Endodermal cell (in vitro differentiated cells): Measurements from ENCODE around the gene KIF3A. TPM values are rescaled to one million over a fixed set of nuclear protein-coding genes. Genes with fewer than 3 reads are reported as not detected.

Source experiments
- DNase-seq: peaks from one replicate; pipeline ENCODE4 v3.0.0-alpha.2; 2017
- H3K27ac ChIP-seq: 2 replicates; pipeline ENCODE4 v1.5.1; 2013; ENCODE audit warnings: mild to moderate bottlenecking, low read depth, low read length, moderate library complexity
- H3K27me3 ChIP-seq: 2 replicates; pipeline ENCODE4 v1.6.1; 2013; ENCODE audit warnings: mild to moderate bottlenecking, low read length, moderate library complexity; ENCODE audit not compliant: insufficient read depth, control insufficient read depth, poor library complexity, severe bottlenecking
- H3K36me3 ChIP-seq: 2 replicates; pipeline ENCODE4 v1.7.0; 2013; ENCODE audit warnings: mild to moderate bottlenecking, low read length, moderate library complexity; ENCODE audit not compliant: control insufficient read depth, insufficient read depth
- H3K4me1 ChIP-seq: one replicate; pipeline ENCODE4 v1.7.0; 2013; ENCODE audit warnings: low read length; ENCODE audit not compliant: control insufficient read depth, insufficient read depth
- H3K4me3 ChIP-seq: 2 replicates; pipeline ENCODE4 v1.5.1; 2013; ENCODE audit warnings: mild to moderate bottlenecking, low read length, moderate library complexity
- H3K9ac ChIP-seq: 2 replicates; pipeline ENCODE4 v1.6.1; 2013; ENCODE audit warnings: mild to moderate bottlenecking, low read length, moderate library complexity; ENCODE audit not compliant: poor library complexity, severe bottlenecking; ENCODE audit errors: extremely low read depth
- H3K9me3 ChIP-seq: 2 replicates; pipeline ENCODE4 v1.6.1; 2013; ENCODE audit warnings: mild to moderate bottlenecking, low read length, moderate library complexity; ENCODE audit not compliant: control insufficient read depth
- H3K27ac Mint-ChIP-seq: 2 replicates; pipeline ENCODE4 v1.8.0; 2020; ENCODE audit warnings: mixed read lengths
- H3K27me3 Mint-ChIP-seq: 2 replicates; pipeline ENCODE4 v1.8.0; 2021; ENCODE audit warnings: mild to moderate bottlenecking, mixed read lengths; ENCODE audit not compliant: insufficient read depth
- H3K36me3 Mint-ChIP-seq: 2 replicates; pipeline ENCODE4 v1.8.0; 2020; ENCODE audit warnings: low read depth, mixed read lengths
- H3K4me1 Mint-ChIP-seq: 2 replicates; pipeline ENCODE4 v1.8.0; 2020; ENCODE audit warnings: mixed read lengths
- H3K4me3 Mint-ChIP-seq: 2 replicates; pipeline ENCODE4 v1.8.0; 2020; ENCODE audit warnings: mild to moderate bottlenecking, moderate library complexity, mixed read lengths
- H3K9me3 Mint-ChIP-seq: 2 replicates; pipeline ENCODE4 v1.8.0; 2020; ENCODE audit warnings: mild to moderate bottlenecking, mixed read lengths
- CTCF ChIP-seq: fragments of 200-600 bp; sonication (generic); conservative IDR thresholded peaks from 2 replicates; pipeline ENCODE4 v1.5.0; 2021; ENCODE audit warnings: antibody characterized with exemption, mild to moderate bottlenecking
- WGBS, 2 experiments: methylation state at CpG; one replicate each; pipeline versions ENCODE4 v1.1.5 to v1.1.7; 2013; ENCODE audit warnings: missing lambda C conversion rate in 2 of 2, mixed read lengths in 1 of 2; ENCODE audit not compliant: insufficient coverage in 1 of 2, insufficient read length in 1 of 2; 5-methylcytosine and 5-hydroxymethylcytosine counted together
- total RNA-seq, 2 donors: library from RNA; stranded (reverse); fragmentation: NEBNext Ultra II Directional in 1 of 2; extraction: Animal tissue kit (Norgen Biotek cat#: 25700) in 1 of 2; gene quantifications; 2 replicates in 1 of 2; 3 replicates in 1 of 2; pipeline ENCODE4 v1.2.1, GENCODE V29; 2021

The KIF3A gene
- total RNA-seq, 2 donors from 2014 or later: 19.6 to 25.2 TPM

- Histone ChIP-seq H3K36me3 (peaks cover 14% of the 10 kb centered on the region), H3K4me1 (peaks cover 6% of the 10 kb centered on the region), H3K27me3 (no peaks in the 10 kb centered on the region), H3K27ac (no peak overlapping the region), H3K9ac (no peak overlapping the region), H3K4me3 (no peak overlapping the region), H3K9me3 (no peaks in the 10 kb centered on the region)
- WGBS, 2 experiments: 93 to 98% methylated on average over 3 of the region's 3 CpGs
- peak overlapping the region; percentile 7 for H3K27ac Mint-ChIP-seq
- peaks cover 9% of the 10 kb centered on the region for H3K4me1 Mint-ChIP-seq
- no peak overlapping the region for H3K4me3 Mint-ChIP-seq
- H3K27me3 Mint-ChIP-seq: no peaks in the 10 kb centered on the region
- H3K9me3 Mint-ChIP-seq: no peaks in the 10 kb centered on the region
- peaks cover 8% of the 10 kb centered on the region for H3K36me3 Mint-ChIP-seq
- DNase-seq: no peak
- TF ChIP-seq CTCF: no peak
These were observed 31.1 kb upstream of the KIF3A start for GRCh38 chr5:132768485-132768868.

- no peak overlapping the region for H3K4me3 ChIP-seq
- peaks cover 24% of the 10 kb centered on the region for H3K36me3 ChIP-seq
- no peaks in the 10 kb centered on the region for H3K27me3 ChIP-seq
- no peak for DNase-seq
- Mint-ChIP-seq H3K4me3 (no peak overlapping the region), H3K36me3 (peaks cover 13% of the 10 kb centered on the region), H3K9me3 (no peaks in the 10 kb centered on the region), H3K4me1 (peaks cover 9% of the 10 kb centered on the region), H3K27me3 (no peaks in the 10 kb centered on the region), H3K27ac (no peak overlapping the region)
- H3K27ac ChIP-seq: no peak overlapping the region
- no peak for TF ChIP-seq CTCF
- 90 to 95% methylated on average over 2 of the region's 2 CpGs for WGBS, 2 experiments
- H3K9me3 ChIP-seq: no peaks in the 10 kb centered on the region
- H3K9ac ChIP-seq: no peak overlapping the region
- H3K4me1 ChIP-seq: peaks cover 6% of the 10 kb centered on the region
These were observed 29.8 kb upstream of the KIF3A start for GRCh38 chr5:132767150-132767549.

GRCh38 chr5:132766806-132767055 is 29.4 kb upstream of the KIF3A start:
- H3K36me3 Mint-ChIP-seq: peaks cover 13% of the 10 kb centered on the region
- 94% methylated on average over 1 of the region's 1 CpG; no CpG with 5 or more reads in 1 of the 2 experiments for WGBS, 2 experiments
- peaks cover 6% of the 10 kb centered on the region for H3K4me1 ChIP-seq
- no peak overlapping the region for H3K27ac ChIP-seq
- no peak overlapping the region for H3K4me3 ChIP-seq
- H3K4me3 Mint-ChIP-seq: no peak overlapping the region
- H3K27me3 Mint-ChIP-seq: no peaks in the 10 kb centered on the region
- peaks cover 9% of the 10 kb centered on the region for H3K4me1 Mint-ChIP-seq
- no peak overlapping the region for H3K9ac ChIP-seq
- no peaks in the 10 kb centered on the region for H3K9me3 Mint-ChIP-seq
- TF ChIP-seq CTCF: no peak
- H3K27ac Mint-ChIP-seq: no peak overlapping the region
- H3K9me3 ChIP-seq: no peaks in the 10 kb centered on the region
- H3K27me3 ChIP-seq: no peaks in the 10 kb centered on the region
- DNase-seq: no peak
- H3K36me3 ChIP-seq: peaks cover 24% of the 10 kb centered on the region
